K562 (cell line): ENCODE results near the gene CCSER2. TPM values are rescaled to one million over a fixed set of nuclear protein-coding genes. Genes with fewer than 3 reads are reported as not detected.

ENCODE experiments used
- CC2D1A ChIP-seq: fragments of 450-650 bp; IDR thresholded peaks from 2 replicates; pipeline ENCODE4 v1.6.1; 2017; ENCODE audit warnings: mild to moderate bottlenecking
- DDX20 ChIP-seq: fragments of 450-650 bp; IDR thresholded peaks from 2 replicates; pipeline ENCODE4 v1.6.1; 2016; ENCODE audit warnings: missing genetic modification characterization, low read depth, mild to moderate bottlenecking, missing compliant biosample characterization, moderate library complexity
- DIDO1 ChIP-seq: fragments of 450-650 bp; IDR thresholded peaks from 2 replicates; pipeline ENCODE4 v1.6.1; 2016; ENCODE audit warnings: low read depth, missing biosample characterization, missing genetic modification characterization
- ELF4 ChIP-seq: fragments of 450-650 bp; formaldehyde crosslinking; IDR thresholded peaks from 2 replicates; pipeline ENCODE4 v1.4.0; 2022; ENCODE audit warnings: missing genetic modification characterization
- L3MBTL2 ChIP-seq: fragments of 450-650 bp; IDR thresholded peaks from 2 replicates; pipeline ENCODE4 v1.6.1; 2016; ENCODE audit warnings: mild to moderate bottlenecking, moderate library complexity
- NFRKB ChIP-seq: fragments of 450-650 bp; IDR thresholded peaks from 2 replicates; pipeline ENCODE4 v1.6.1; 2016; ENCODE audit warnings: low read depth
- PHF20 ChIP-seq: fragments of 450-650 bp; IDR thresholded peaks from 2 replicates; pipeline ENCODE4 v1.6.1; 2018; ENCODE audit not compliant: partially characterized antibody
- POU5F1 ChIP-seq: fragments of 150-350 bp; IDR thresholded peaks from 2 replicates; pipeline ENCODE4 v1.6.1; 2014; ENCODE audit warnings: borderline replicate concordance, low read length, low read depth, mild to moderate bottlenecking; ENCODE audit not compliant: partially characterized antibody
- PPARD ChIP-seq: fragments of 250-450 bp; sonication (Bioruptor Pico); IDR thresholded peaks from 2 replicates; pipeline ENCODE4 v1.8.0; 2022; ENCODE audit warnings: inconsistent platforms, mild to moderate bottlenecking, moderate library complexity
- RAD51 ChIP-seq: fragments of 450-650 bp; IDR thresholded peaks from 2 replicates; pipeline ENCODE4 v1.7.1; 2016; ENCODE audit warnings: low read depth, mild to moderate bottlenecking, borderline replicate concordance
- SETDB1 ChIP-seq: IDR thresholded peaks from one replicate; pipeline ENCODE4 v1.6.1; 2012; ENCODE audit warnings: low read length, control low read depth, inconsistent platforms
- polyA plus RNA-seq, 8 experiments: library from polyadenylated mRNA; depleted of rRNA in 4 of 8; stranded (reverse) in 5 of 8; unstranded in 3 of 8; fragments of >200 nt; fragmentation: Nextera tagmentation in 2 of 8; fragmentation: Illumina TruSeq in 1 of 8; extraction: Ambion mirVana in 2 of 8; extraction: Trizol in 1 of 8; gene quantifications; 2 replicates each; pipeline versions ENCODE4 v1.2.1 to v1.2.3, GENCODE V29; 2011 to 2014; ENCODE audit warnings: inconsistent platforms in 1 of 8, missing spikeins in 1 of 8
- total RNA-seq, 7 experiments: library from RNA; depleted of rRNA in 6 of 7; stranded (reverse); fragments of >200 nt in 6 of 7; fragmentation: Illumina TruSeq in 2 of 7; extraction: Trizol in 2 of 7; gene quantifications; 2 replicates each; pipeline versions ENCODE4 v1.2.1 to v1.2.3, GENCODE V29; 2011 to 2021; ENCODE audit warnings: low replicate concordance in 1 of 7
- TF ChIP-seq, protein P1 (sequence below): sonication (generic); formaldehyde crosslinking; IDR thresholded peaks from 2 replicates; pipeline ENCODE4 v1.8.0; 2022; ENCODE audit warnings: mild to moderate bottlenecking, missing genetic modification reagents
- TF ChIP-seq, protein P2 (sequence below): fragments of 450-650 bp; IDR thresholded peaks from 2 replicates; pipeline ENCODE4 v1.6.1; 2018; ENCODE audit not compliant: partially characterized antibody
- TF ChIP-seq, protein P3 (sequence below): IDR thresholded peaks from 2 replicates; pipeline ENCODE4 v1.6.1; 2014; ENCODE audit warnings: antibody characterized with exemption
- TF ChIP-seq, protein P4 (sequence below): sonication (generic); formaldehyde crosslinking; IDR thresholded peaks from 2 replicates; pipeline ENCODE4 v1.8.0; 2023; ENCODE audit warnings: mild to moderate bottlenecking, missing genetic modification reagents
- TF ChIP-seq, protein P5 (sequence below): fragments of 150-350 bp; conservative IDR thresholded peaks from 2 replicates; pipeline ENCODE4 v1.6.1; 2014; ENCODE audit warnings: low read length

CCSER2 gene
- total and polyA plus RNA-seq, 9 of the 15 experiments (the other 6 are each of a cell fraction or from before 2014, with no cell fraction given): 2.7 to 15.1 (median 9.7) TPM

DNA sequence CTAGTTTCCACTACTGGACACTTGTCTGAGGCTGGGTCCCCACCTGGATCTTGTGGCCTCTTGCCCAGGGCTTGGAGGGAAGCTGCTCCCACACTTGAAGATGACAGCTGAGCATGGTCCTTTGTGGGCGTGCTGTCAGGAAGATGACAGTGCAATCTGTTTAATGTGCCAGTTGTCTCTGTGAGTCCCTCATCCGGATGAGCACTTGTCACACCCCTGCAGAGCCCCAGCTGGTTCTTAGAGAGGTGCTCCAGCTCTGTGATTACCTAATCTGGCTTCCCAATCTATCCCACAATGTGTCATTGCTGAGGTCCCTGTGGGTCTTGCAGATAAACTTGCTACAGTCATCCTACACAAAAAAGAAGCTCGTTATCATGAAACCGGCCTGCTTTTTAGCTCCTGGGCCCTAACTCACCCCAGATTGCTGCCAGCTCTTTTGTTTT lies 34.8 kb upstream of the CCSER2 start (continued):
- TF ChIP-seq, protein P1, sequence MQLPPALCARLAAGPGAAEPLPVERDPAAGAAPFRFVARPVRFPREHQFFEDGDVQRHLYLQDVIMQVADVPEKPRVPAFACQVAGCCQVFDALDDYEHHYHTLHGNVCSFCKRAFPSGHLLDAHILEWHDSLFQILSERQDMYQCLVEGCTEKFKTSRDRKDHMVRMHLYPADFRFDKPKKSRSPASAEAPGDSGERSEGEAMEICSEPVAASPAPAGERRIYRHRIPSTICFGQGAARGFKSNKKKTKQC (CRISPR knock-in tag): no peak
- TF ChIP-seq NFRKB: no peak
- peak; percentile 96 for TF ChIP-seq CC2D1A
- no peak for TF ChIP-seq ELF4
- TF ChIP-seq, protein P2, sequence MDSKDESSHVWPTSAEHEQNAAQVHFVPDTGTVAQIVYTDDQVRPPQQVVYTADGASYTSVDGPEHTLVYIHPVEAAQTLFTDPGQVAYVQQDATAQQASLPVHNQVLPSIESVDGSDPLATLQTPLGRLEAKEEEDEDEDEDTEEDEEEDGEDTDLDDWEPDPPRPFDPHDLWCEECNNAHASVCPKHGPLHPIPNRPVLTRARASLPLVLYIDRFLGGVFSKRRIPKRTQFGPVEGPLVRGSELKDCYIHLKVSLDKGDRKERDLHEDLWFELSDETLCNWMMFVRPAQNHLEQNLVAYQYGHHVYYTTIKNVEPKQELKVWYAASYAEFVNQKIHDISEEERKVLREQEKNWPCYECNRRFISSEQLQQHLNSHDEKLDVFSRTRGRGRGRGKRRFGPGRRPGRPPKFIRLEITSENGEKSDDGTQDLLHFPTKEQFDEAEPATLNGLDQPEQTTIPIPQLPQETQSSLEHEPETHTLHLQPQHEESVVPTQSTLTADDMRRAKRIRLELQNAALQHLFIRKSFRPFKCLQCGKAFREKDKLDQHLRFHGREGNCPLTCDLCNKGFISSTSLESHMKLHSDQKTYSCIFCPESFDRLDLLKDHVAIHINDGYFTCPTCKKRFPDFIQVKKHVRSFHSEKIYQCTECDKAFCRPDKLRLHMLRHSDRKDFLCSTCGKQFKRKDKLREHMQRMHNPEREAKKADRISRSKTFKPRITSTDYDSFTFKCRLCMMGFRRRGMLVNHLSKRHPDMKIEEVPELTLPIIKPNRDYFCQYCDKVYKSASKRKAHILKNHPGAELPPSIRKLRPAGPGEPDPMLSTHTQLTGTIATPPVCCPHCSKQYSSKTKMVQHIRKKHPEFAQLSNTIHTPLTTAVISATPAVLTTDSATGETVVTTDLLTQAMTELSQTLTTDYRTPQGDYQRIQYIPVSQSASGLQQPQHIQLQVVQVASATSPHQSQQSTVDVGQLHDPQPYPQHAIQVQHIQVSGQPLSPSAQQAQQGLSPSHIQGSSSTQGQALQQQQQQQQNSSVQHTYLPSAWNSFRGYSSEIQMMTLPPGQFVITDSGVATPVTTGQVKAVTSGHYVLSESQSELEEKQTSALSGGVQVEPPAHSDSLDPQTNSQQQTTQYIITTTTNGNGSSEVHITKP: no peak
- TF ChIP-seq, protein P3, sequence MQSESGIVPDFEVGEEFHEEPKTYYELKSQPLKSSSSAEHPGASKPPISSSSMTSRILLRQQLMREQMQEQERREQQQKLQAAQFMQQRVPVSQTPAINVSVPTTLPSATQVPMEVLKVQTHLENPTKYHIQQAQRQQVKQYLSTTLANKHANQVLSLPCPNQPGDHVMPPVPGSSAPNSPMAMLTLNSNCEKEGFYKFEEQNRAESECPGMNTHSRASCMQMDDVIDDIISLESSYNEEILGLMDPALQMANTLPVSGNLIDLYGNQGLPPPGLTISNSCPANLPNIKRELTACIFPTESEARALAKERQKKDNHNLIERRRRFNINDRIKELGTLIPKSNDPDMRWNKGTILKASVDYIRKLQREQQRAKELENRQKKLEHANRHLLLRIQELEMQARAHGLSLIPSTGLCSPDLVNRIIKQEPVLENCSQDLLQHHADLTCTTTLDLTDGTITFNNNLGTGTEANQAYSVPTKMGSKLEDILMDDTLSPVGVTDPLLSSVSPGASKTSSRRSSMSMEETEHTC: peak; percentile 71
- peak; percentile 69 for TF ChIP-seq L3MBTL2
- TF ChIP-seq PHF20: no peak
- no peak for TF ChIP-seq DDX20 (tag)
- TF ChIP-seq DIDO1: no peak; the same call in 1 of the 2 replicates
- TF ChIP-seq SETDB1: no peak
- TF ChIP-seq, protein P4, sequence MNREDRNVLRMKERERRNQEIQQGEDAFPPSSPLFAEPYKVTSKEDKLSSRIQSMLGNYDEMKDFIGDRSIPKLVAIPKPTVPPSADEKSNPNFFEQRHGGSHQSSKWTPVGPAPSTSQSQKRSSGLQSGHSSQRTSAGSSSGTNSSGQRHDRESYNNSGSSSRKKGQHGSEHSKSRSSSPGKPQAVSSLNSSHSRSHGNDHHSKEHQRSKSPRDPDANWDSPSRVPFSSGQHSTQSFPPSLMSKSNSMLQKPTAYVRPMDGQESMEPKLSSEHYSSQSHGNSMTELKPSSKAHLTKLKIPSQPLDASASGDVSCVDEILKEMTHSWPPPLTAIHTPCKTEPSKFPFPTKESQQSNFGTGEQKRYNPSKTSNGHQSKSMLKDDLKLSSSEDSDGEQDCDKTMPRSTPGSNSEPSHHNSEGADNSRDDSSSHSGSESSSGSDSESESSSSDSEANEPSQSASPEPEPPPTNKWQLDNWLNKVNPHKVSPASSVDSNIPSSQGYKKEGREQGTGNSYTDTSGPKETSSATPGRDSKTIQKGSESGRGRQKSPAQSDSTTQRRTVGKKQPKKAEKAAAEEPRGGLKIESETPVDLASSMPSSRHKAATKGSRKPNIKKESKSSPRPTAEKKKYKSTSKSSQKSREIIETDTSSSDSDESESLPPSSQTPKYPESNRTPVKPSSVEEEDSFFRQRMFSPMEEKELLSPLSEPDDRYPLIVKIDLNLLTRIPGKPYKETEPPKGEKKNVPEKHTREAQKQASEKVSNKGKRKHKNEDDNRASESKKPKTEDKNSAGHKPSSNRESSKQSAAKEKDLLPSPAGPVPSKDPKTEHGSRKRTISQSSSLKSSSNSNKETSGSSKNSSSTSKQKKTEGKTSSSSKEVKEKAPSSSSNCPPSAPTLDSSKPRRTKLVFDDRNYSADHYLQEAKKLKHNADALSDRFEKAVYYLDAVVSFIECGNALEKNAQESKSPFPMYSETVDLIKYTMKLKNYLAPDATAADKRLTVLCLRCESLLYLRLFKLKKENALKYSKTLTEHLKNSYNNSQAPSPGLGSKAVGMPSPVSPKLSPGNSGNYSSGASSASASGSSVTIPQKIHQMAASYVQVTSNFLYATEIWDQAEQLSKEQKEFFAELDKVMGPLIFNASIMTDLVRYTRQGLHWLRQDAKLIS (CRISPR knock-in tag): 0 out of 2 replicates have a peak, but pooled peaks have one; percentile 24
- TF ChIP-seq PPARD: no peak
- TF ChIP-seq RAD51: 0 out of 2 replicates have a peak, but pooled peaks have one; percentile 21
- TF ChIP-seq POU5F1: no peak
- TF ChIP-seq, protein P5, sequence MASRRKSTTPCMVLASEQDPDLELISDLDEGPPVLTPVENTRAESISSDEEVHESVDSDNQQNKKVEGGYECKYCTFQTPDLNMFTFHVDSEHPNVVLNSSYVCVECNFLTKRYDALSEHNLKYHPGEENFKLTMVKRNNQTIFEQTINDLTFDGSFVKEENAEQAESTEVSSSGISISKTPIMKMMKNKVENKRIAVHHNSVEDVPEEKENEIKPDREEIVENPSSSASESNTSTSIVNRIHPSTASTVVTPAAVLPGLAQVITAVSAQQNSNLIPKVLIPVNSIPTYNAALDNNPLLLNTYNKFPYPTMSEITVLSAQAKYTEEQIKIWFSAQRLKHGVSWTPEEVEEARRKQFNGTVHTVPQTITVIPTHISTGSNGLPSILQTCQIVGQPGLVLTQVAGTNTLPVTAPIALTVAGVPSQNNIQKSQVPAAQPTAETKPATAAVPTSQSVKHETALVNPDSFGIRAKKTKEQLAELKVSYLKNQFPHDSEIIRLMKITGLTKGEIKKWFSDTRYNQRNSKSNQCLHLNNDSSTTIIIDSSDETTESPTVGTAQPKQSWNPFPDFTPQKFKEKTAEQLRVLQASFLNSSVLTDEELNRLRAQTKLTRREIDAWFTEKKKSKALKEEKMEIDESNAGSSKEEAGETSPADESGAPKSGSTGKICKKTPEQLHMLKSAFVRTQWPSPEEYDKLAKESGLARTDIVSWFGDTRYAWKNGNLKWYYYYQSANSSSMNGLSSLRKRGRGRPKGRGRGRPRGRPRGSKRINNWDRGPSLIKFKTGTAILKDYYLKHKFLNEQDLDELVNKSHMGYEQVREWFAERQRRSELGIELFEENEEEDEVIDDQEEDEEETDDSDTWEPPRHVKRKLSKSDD: no peak
